ENCODE results near the gene DLG2. TPM values are rescaled to one million over a fixed set of nuclear protein-coding genes. Genes with fewer than 3 reads are reported as not detected.

Gene DLG2
- total and polyA plus RNA-seq, 2 of the 8 experiments (the other 6 are each of a cell fraction or from before 2014, with no cell fraction given) = 1.7 to 14.3 TPM

GRCh38 chr11:84224042-84224441 lies 1403.1 kb downstream of the DLG2 start:
- Histone ChIP-seq H3K18ac (ENCODE audit: extremely low read depth, low read length) (no peak overlapping the region), H3K27ac (ENCODE audit: low read depth, low read length) (no peak overlapping the region), H3K9ac (replicated peaks in 1 of 4; ENCODE audit: extremely low read depth in 1 of 4, low read depth in 3 of 4, low read length in 3 of 4) (no peak overlapping the region), H2BK20ac (ENCODE audit: low read length) (no peak overlapping the region), H2BK15ac (ENCODE audit: low read length) (no peak overlapping the region), H3K9me3 (ENCODE audit: insufficient read depth in 2 of 2, low read depth in 1 of 2, low read length in 1 of 2) (no peaks in the 10 kb centered on the region), H3K27me3 (replicated peaks in 1 of 4; ENCODE audit: control insufficient read depth in 3 of 4, extremely low read depth in 1 of 4, insufficient read depth in 3 of 4, low read length in 3 of 4) (no peaks in the 10 kb centered on the region), H3K56ac (replicated peaks; ENCODE audit: insufficient read length, low read depth, low read length) (no peak overlapping the region), H3K79me1 (ENCODE audit: low read depth, low read length) (no peaks in the 10 kb centered on the region), H4K8ac (ENCODE audit: extremely low read depth, insufficient read depth, low read length) (no peak overlapping the region), H3K79me2 (ENCODE audit: control insufficient read depth in 1 of 2, insufficient read depth in 2 of 2, low read length in 2 of 2) (no peaks in the 10 kb centered on the region), H4K20me1 (replicated peaks in 1 of 2; ENCODE audit: control insufficient read depth in 1 of 2, insufficient read depth in 2 of 2, low read length in 2 of 2) (no peaks in the 10 kb centered on the region), H4K5ac (ENCODE audit: insufficient read length, low read depth, low read length) (no peak overlapping the region), H4K91ac (replicated peaks; ENCODE audit: insufficient read length, low read length) (no peak overlapping the region), H2AK5ac (ENCODE audit: low read depth, low read length) (no peak overlapping the region), H3K4me1 (replicated peaks in 1 of 4; ENCODE audit: control insufficient read depth in 3 of 4, insufficient read depth in 4 of 4, low read length in 3 of 4) (no peaks in the 10 kb centered on the region), H2BK5ac (ENCODE audit: low read depth, low read length) (no peak overlapping the region), H3K4me3 (ENCODE audit: extremely low read depth in 1 of 4, insufficient read depth in 2 of 4, low read depth in 3 of 4, low read length in 4 of 4) (no peak overlapping the region), H2BK12ac (ENCODE audit: low read depth, low read length) (no peak overlapping the region), H2BK120ac (replicated peaks; ENCODE audit: low read depth, low read length) (no peak overlapping the region), H2AFZ (ENCODE audit: low read length) (0 out of 2 replicates have a peak overlapping the region, but pooled peaks have one; percentile 5), H3K23me2 (ENCODE audit: low read depth, low read length) (no peaks in the 10 kb centered on the region), H3K36me3 (ENCODE audit: control insufficient read depth in 2 of 4, insufficient read depth in 4 of 4, low read length in 3 of 4) (no peaks in the 10 kb centered on the region), H3K4ac (replicated peaks; ENCODE audit: insufficient read length, low read depth, low read length) (no peak overlapping the region), H3K14ac (ENCODE audit: insufficient read length) (no peak overlapping the region), H3K4me2 (ENCODE audit: insufficient read depth in 1 of 2, low read depth in 2 of 2, low read length in 2 of 2) (no peak overlapping the region), H3K23ac (ENCODE audit: insufficient read length) (no peak overlapping the region)
- ChIA-PET CTCF (ENCODE audit: partially characterized antibody) (interaction anchor here (0.8 kb wide), 1 partner anchor 567 kb away, joined by 3 read pairs; no protein-coding TSS in a partner anchor), POLR2A (ENCODE audit: partially characterized antibody) (no interaction called here)
- FAIRE-seq (no peak), DNase-seq (ENCODE audit: low read depth in 1 of 2, low spot score in 2 of 2) (no peak)
- no peak for TF ChIP-seq CHD2 (IDR thresholded peaks at IDR 0.05; ENCODE audit: low read length)
- TF ChIP-seq JUN (IDR thresholded peaks at IDR 0.05; ENCODE audit: low read depth, low read length) = no peak
- no peak for TF ChIP-seq ZNF274 (IDR thresholded peaks at IDR 0.05; ENCODE audit: borderline replicate concordance, extremely low read depth, low read length)
- no peak for TF ChIP-seq KDM4A (IDR thresholded peaks at IDR 0.05; ENCODE audit: low read depth, low read length, severe bottlenecking)
- no peak for TF ChIP-seq CTBP2 (IDR thresholded peaks at IDR 0.05; ENCODE audit: borderline replicate concordance, insufficient read depth, insufficient read length, low read length)
- TF ChIP-seq E2F6 (IDR thresholded peaks at IDR 0.05) = no peak
- TF ChIP-seq SP2 (IDR thresholded peaks at IDR 0.05; ENCODE audit: low read length) = no peak
- TF ChIP-seq TAF1 (IDR thresholded peaks at IDR 0.05; ENCODE audit: low read depth, low read length) = no peak
- WGBS, 2 experiments (ENCODE audit: extremely low coverage in 1 of 2, insufficient coverage in 1 of 2, insufficient read length in 1 of 2, insufficient replicate concordance in 2 of 2, low coverage in 1 of 2, low lambda C conversion rate in 2 of 2, missing lambda C conversion rate in 1 of 2) = 86% methylated on average over 1 of the region's 1 CpG; no CpG with 5 or more reads in 1 of the 2 experiments
